Thyroid gland (tissue), 4 donors: ENCODE results near the gene HSD17B4.

Experiments used
- CTCF ChIP-seq, 6 experiments: fragments of 200-600 bp in 3 of 6; fragments of 450-650 bp in 3 of 6; sonication (generic) in 3 of 6; IDR thresholded peaks; one replicate each; pipeline ENCODE4 v1.5.1; 2016 to 2019; ENCODE audit warnings: antibody characterized with exemption in 6 of 6, mild to moderate bottlenecking in 2 of 6, inconsistent platforms in 1 of 6, moderate library complexity in 1 of 6
- POLR2A ChIP-seq, 2 donors: fragments of 450-650 bp; IDR thresholded peaks; one replicate each; pipeline ENCODE4 v1.6.1; 2017; ENCODE audit warnings: antibody characterized with exemption in 2 of 2, mild to moderate bottlenecking in 2 of 2, moderate library complexity in 1 of 2

GRCh38 chr5:119527351-119527750 is 75.1 kb downstream of the HSD17B4 start:
- TF ChIP-seq POLR2A (IDR thresholded peaks at IDR 0.05) (no peak), CTCF (IDR thresholded peaks at IDR 0.05) (no peak)
